ENCODE results near the gene HOXB3. TPM values are rescaled to one million over a fixed set of nuclear protein-coding genes. Genes with fewer than 3 reads are reported as not detected.

HOXB3 gene
- total and polyA plus RNA-seq, 10 donors, result 3.6 to 23.1 (median 8.8) TPM

- Histone ChIP-seq H3K9me3 (no peaks in the 10 kb centered on the region), H3K27ac (no peak overlapping the region), H3K36me3 (no peaks in the 10 kb centered on the region), H3K4me3 (no peak overlapping the region), H3K4me1 (peaks cover 24 to 40% (median 30%) of the 10 kb centered on the region in 6 donors), H3K27me3 (replicated peaks in 1 of 7) (peaks cover 21 to 100% (median 100%) of the 10 kb centered on the region in 7 donors)
- intact Hi-C loops (cut with DNase I; ENCODE audit: low total_unique reads), result no loop called here
- 43 to 56% (median 51%) methylated on average over 4 of the region's 4 CpGs for WGBS, 5 donors
- no peak for DNase-seq
- TF ChIP-seq, protein P1, sequence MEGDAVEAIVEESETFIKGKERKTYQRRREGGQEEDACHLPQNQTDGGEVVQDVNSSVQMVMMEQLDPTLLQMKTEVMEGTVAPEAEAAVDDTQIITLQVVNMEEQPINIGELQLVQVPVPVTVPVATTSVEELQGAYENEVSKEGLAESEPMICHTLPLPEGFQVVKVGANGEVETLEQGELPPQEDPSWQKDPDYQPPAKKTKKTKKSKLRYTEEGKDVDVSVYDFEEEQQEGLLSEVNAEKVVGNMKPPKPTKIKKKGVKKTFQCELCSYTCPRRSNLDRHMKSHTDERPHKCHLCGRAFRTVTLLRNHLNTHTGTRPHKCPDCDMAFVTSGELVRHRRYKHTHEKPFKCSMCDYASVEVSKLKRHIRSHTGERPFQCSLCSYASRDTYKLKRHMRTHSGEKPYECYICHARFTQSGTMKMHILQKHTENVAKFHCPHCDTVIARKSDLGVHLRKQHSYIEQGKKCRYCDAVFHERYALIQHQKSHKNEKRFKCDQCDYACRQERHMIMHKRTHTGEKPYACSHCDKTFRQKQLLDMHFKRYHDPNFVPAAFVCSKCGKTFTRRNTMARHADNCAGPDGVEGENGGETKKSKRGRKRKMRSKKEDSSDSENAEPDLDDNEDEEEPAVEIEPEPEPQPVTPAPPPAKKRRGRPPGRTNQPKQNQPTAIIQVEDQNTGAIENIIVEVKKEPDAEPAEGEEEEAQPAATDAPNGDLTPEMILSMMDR (IDR thresholded peaks at IDR 0.05 in 8 of 11, conservative IDR thresholded peaks at IDR 0.05 in 3 of 11), result no peak
- TF ChIP-seq POLR2AphosphoS5 (IDR thresholded peaks at IDR 0.05), result no peak
- no peak for TF ChIP-seq POLR2A (IDR thresholded peaks at IDR 0.05)
Measured at GRCh38 chr17:48623583-48623982, 33.5 kb upstream of the HOXB3 start.

DNA sequence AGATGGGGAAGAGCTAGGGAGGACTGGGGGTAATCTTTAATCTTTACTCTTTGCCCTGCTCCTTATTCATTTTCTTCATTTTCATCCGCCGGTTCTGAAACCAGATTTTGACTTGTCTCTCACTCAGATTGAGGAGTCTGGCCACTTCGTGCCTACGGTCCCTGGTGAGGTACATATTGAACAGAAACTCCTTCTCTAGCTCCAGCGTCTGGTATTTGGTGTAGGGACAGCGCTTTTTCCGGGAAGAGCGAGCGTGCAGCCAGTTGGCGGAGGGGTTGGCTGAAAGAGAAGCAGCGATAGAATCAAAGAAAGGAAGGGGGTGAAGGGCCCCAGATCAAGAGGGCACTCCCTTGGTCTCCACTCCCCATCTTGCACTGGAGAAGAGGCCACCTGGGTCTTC, 32.8 kb upstream of the HOXB3 start:
- Histone ChIP-seq H3K36me3 (no peaks in the 10 kb centered on the region), H3K27me3 (replicated peaks in 1 of 7) (peaks cover 25 to 100% (median 98%) of the 10 kb centered on the region in 7 donors), H3K9me3 (no peaks in the 10 kb centered on the region), H3K4me1 (peaks cover 29 to 47% (median 37%) of the 10 kb centered on the region in 6 donors), H3K4me3 (no peak overlapping the region), H3K27ac (no peak overlapping the region)
- TF ChIP-seq POLR2A (IDR thresholded peaks at IDR 0.05), result no peak
- TF ChIP-seq, protein P1 (IDR thresholded peaks at IDR 0.05 in 8 of 11, conservative IDR thresholded peaks at IDR 0.05 in 3 of 11), result no peak
- TF ChIP-seq POLR2AphosphoS5 (IDR thresholded peaks at IDR 0.05), result no peak
- 60 to 84% (median 72%) methylated on average over 11 of the region's 11 CpGs for WGBS, 5 donors
- intact Hi-C loops (cut with DNase I; ENCODE audit: low total_unique reads), result no loop called here
- DNase-seq, result no peak

DNA sequence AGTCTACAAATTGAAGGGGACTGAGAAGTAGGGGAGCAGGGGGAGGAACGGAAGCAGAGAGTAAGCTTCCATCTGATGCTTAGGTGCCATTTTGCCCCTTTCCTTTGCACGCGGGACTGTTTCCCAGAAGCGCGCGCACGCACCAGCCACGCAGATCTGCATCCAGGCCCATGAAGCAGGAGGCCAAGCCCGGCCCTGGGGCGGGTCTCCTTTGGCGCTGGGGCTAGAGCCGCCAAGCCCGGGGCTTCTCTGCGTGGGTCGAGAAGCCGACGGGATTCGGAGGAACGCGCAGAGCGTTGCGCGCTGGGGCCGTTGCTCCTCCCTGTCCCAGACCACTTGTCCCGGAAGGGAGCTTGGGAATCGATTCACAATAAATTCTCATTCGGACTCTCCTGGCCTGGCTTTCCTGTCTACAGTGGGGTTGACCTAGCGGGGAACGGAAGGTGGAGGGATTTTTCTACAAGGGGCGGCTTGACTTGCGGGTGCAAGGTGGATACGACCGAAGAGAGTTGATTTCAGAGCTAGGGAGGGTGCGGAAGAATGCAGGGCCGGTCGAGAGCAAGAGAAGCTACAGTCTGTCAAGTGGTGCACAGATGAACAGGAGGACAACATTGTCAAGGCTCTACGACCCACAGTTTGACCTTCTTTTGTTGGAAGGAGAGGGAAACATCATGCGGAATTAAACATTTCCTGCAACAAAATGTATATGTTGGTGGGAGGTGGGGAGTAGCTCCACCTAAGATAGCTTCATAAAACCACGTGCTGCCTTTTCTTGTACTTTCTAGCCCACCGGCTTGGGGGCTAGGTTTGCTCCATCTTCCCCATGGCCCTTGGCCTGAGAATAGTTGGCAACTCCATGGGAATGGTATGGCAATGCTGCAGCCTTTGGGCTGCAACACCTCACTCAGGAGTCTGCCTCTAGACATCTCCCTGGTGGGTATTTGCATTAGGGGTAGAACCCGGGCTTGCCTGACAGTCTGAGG, 31.7 kb upstream of the HOXB3 start:
- DNase-seq, result no peak
- Histone ChIP-seq H3K27me3 (replicated peaks in 1 of 7) (peaks cover 23 to 100% (median 98%) of the 10 kb centered on the region in 7 donors), H3K4me3 (no peak overlapping the region), H3K9me3 (no peaks in the 10 kb centered on the region), H3K27ac (no peak overlapping the region), H3K36me3 (no peaks in the 10 kb centered on the region), H3K4me1 (peaks cover 27 to 46% (median 38%) of the 10 kb centered on the region in 6 donors)
- intact Hi-C loops (cut with DNase I; ENCODE audit: low total_unique reads), result no loop called here
- WGBS, 5 donors, result 48 to 85% (median 62%) methylated on average over 35 to 41 of the region's 41 CpGs
- TF ChIP-seq POLR2A (IDR thresholded peaks at IDR 0.05) (no peak), POLR2AphosphoS5 (IDR thresholded peaks at IDR 0.05) (no peak)
- TF ChIP-seq, protein P1 (IDR thresholded peaks at IDR 0.05 in 8 of 11, conservative IDR thresholded peaks at IDR 0.05 in 3 of 11), result no peak

All from spleen (tissue), 11 donors.